ENCODE measurements around the gene SEPTIN7. TPM values are rescaled to one million over a fixed set of nuclear protein-coding genes. Genes with fewer than 3 reads are reported as not detected.
"Not testable (repeated sequence)": the region's sequence is repeated elsewhere in the genome, so short reads cannot be mapped to it uniquely, and the experiment has no call there.

The SEPTIN7 gene
- total RNA-seq (2014; rRNA removed; shearing (Covaris generic)), result 180 and 266 TPM in 2 replicates
- 273 and 294 TPM in 2 replicates for polyA plus RNA-seq (2015; cell fraction: cytosol; rRNA removed)
- 275 and 280 TPM in 2 replicates for polyA plus RNA-seq (2015; cell fraction: nucleus; rRNA removed)

DNA sequence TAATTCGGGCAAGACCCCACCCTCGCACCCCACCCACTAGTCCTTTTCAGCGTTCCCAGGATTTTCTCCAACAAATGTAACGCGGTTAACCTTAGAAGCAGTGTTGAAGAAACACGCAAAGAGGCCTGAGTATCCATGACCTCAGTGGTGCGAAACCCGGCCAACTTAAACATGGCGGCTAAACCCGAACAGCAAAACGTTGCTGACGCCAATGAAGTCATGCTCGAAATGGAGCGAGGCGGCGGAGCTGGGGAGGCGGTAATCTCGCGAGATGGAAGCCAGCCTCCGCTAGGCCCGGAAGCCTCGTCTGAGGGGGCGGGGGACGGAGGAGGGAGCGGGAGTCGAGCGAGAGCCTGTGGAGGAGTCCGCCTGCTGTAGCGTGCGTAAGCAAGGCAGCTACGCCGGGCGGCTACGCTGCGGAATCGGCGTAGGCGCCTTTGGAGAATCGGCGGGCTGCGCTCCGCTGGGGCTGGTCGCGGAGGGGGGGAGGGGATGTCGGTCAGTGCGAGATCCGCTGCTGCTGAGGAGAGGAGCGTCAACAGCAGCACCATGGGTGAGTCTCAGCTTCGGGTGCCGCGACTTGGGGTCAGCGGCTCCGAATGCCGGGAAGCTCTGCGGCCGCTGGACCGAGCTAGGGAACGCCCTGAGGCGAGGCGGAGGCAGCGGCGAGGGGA lies at the start of gene SEPTIN7:
TSS of gene SEPTIN7 (plus strand) at position 340 of the 674 bp plus-strand sequence. CDS start at position 493, 153 bp downstream.
- DNase-seq (ENCODE audit: low read depth), result peak; percentile 97

DNA sequence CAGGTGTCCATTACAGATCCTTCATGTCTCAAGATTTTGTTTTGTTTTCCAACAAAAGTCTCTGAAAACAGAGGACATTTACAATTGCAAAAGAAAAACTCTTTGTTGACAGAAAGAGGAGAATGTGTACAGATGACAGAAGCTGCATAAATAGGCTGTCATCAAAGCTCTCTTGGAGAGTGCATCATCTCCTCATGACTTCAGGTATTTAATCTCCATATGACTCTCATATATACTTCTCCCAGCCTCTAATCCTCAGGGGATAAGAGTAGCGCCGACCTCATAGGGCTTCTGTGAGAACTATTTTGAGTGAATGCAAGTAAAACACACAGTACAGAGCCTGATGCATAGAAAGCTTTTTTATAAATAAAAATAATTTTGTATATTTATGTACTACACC lies 48.1 kb upstream of the SEPTIN7 start:
- DNase-seq (ENCODE audit: low read depth), result no peak

DNA sequence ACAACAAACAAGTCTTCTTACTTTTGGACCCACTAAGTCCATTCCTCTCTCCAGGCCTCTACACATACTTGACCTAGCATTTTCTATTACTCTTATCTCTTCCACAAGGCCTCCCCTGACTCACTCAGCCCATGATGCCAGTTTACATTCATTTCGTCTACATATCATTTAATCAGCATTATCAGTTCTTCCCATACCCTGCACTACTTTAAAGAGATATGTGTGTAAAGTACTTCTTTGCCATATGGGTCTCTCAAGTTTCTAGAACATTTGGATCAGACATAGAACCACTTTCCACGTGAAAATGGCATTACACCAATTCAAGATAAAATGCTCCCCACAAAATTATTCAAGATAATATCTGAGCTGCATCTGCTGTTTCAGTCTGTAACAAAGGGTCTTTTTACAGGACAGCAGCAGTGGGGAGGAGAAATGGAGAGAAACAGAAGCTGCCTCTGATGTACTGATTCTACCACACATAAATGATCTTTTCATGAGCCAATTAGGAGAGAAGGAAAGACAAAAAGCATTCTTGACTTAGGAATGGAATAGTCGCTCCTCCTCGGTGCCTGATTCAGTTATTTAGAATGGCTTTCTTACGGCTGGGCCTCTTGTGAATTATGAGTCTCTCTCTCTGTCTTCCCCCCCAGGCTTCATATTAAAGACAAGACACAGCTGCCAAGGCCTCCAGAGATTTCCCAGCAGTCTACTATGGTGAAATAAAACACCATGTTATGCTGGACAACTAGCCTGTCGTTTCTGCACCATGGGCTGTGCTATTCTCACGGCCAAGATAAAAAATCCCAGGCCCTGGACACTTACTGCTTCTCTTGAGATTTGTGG lies 46.9 kb upstream of the SEPTIN7 start:
- DNase-seq (ENCODE audit: low read depth), result no peak

- no peak for DNase-seq (ENCODE audit: low read depth)
Measured at GRCh38 chr7:35754741-35755140, 46.1 kb upstream of the SEPTIN7 start.

GRCh38 chr7:35755711-35756110 lies 45.1 kb upstream of the SEPTIN7 start:
- no peak for DNase-seq (ENCODE audit: low read depth)

DNA sequence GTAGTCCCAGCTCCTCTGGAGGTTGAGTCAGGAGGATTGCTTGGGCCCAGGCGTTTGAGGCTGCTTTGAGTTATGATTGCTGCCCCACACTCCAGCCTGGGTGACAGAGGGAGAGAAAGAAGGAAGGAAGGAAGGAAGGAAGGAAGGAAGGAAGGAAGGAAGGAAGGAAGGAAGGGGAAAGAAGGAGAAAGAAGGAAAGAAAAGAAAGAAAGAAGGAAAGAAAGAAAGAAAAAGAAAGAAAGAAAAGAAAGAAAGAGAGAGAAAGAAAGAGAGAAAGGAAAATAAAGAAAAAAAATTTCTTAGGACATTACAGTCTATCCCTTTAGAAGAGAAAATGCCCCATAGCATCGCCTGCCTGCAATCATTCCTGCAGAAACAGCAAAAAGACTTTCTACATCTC lies 44.4 kb upstream of the SEPTIN7 start:
- DNase-seq (ENCODE audit: low read depth), result not testable (repeated sequence)

GRCh38 chr7:35757574-35757973 lies 43.3 kb upstream of the SEPTIN7 start:
- DNase-seq (ENCODE audit: low read depth), result no peak

DNA sequence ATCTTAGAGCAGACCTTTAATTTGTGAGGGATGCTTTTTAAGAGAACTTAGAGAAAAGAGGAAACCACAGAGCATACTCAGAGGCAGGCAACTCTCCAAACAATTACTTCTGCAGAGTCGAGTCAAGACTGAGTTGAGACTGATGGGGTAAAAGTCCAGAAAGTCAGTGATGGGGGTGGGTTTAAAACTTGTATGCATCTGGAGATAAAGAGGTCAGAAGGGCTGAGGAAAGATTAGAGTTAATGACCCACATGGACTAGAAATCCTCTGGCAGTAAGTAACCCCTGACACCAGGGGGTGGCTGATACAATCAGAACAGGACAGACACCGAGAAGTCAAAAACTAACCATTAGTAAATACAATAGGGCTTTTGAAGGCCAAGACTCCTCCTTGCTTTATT lies 42.4 kb upstream of the SEPTIN7 start:
- no peak for DNase-seq (ENCODE audit: low read depth)

GRCh38 chr7:35760143-35760745 lies 40.6 kb upstream of the SEPTIN7 start:
- no peak for DNase-seq (ENCODE audit: low read depth)

DNA sequence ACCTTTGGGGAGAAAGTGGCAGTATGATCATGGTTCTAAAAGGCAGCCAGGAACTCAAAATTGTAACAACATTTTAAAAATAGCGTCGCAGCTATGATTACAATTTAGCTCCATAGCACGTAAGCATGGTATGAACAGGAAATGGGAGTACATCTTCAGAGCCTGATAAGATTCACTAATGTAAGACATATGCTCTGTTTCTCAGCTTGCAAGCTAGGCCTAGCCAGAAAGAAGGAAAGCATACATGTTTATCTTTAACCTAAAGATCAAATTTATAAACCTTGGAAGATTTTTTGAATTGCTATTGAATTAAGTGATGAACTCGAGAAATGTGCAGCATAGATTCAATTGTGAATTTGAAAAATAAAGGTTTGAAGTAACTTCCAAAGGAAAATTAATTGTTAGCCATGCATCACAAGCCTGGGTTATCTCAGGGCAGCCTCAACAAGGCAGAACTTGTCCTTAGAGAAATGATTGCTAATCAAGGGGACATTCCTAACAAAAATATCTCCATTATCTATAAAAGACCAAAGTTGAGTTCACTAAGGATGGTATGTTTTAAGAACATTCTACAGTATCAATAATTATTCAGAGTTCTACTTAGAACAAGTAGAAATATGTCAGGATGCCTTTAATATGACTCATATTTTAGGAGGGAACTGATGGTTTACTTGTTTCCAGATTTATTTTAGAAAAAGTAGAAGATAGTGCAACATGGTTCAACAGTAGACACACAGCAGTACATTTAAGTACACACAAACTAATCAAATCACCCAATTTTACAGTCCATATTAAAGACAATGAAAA lies 38.8 kb upstream of the SEPTIN7 start:
- DNase-seq (ENCODE audit: low read depth), result no peak

- DNase-seq (ENCODE audit: low read depth), result no peak
Measured at GRCh38 chr7:35762781-35763180, 38.1 kb upstream of the SEPTIN7 start.

- DNase-seq (ENCODE audit: low read depth), result no peak
Measured at GRCh38 chr7:35768346-35768745, 32.5 kb upstream of the SEPTIN7 start.

GRCh38 chr7:35771776-35772175 lies 29.1 kb upstream of the SEPTIN7 start:
- DNase-seq (ENCODE audit: low read depth), result no peak

DNA sequence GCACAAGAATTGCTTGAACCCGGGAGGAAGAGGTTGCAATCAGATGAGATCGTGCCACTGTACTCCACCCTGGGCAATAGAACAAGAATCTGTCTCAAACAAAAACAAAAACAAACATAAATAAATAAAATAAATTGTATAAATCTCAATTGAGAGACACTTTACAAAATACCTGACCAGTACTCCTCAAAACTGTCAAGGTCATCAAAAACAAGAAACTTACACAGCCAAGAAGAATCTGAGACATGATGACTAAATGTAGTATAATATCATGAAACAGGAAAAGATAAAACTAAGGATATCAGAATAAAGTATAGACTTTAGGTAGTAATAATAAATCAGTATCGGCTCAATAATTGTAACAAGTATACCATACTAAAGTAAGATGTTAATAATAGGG lies 26.9 kb upstream of the SEPTIN7 start:
- DNase-seq (ENCODE audit: low read depth), result no peak

DNA sequence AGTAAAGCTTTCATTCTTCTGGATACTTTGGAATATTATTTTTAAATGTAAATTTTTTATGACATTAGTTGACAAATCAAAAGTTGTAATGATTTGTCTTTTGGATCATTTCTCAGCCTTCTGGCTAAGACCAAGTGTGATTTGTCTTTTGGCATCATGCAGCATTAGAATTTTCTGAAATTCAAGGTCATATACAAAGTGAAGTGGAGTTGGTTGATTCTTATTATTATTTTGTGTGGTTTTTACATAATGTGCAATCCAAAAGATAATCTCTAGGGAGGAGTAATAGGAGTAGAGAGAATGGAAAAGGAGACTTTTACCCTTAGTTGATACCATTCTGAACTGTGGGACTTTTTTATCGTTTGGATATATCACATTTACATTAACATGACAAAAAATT lies 24.2 kb upstream of the SEPTIN7 start:
- DNase-seq (ENCODE audit: low read depth), result no peak

DNA sequence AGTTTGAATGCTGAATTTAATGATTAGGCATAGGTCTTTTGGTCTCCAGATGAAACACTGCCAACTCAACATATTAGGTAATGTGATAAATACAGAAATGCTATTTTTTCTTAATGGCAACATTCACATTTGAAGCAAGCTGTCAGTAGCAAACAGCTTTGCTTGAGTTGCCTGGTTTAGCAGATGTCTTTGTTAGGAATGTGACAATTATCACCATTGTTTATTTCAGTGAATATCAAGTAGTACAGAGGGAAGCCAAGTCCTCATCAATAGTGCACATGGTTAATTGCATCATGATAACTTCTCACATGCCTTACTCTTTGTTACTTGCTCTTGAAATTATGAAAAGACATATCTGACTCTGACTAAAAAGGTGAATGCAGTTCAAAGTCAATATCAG lies 23.7 kb upstream of the SEPTIN7 start:
- no peak for DNase-seq (ENCODE audit: low read depth)

DNA sequence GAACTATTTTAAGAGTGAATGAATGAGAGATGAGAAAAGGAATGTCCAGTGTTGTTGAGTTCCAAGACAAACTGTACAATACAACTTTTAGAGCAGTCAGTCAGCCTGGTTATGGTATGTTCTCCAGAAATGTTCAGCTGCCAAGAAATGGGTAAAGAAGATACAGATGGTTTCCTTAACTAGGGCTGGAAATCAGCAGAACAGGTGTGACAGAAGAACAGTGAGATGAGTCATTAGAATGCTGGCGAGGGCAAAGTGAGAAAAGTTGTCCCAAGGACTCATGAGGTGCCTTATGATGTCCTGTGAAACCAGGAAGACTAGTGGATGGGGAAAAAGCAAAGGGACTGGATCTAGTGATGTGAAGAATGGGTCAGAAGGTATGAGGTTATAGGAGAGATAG lies 20.8 kb upstream of the SEPTIN7 start:
- no peak for DNase-seq (ENCODE audit: low read depth)

DNA sequence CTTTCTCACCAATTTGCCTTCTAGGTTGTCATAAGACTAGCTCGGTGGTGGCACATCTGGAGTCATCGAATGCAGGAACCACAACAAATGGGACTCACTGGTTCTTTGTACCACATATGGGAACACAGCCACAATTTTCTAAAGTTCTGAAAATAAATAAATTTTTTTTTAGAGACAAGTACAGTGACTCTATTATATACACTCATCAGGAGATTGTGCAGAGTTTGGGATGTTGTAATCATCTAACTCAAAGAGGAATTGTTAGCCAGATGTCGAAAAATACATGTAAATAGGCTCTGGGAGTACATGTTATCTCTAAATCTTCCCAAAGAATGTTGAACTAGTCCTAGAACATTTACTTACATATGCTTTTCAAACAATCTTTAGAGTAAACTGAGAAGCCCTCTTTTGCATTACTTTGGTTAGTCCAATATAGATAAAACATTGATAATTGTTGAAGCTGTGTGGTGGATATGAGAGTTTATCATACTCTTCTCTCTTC lies 19.6 kb upstream of the SEPTIN7 start:
- no peak for DNase-seq (ENCODE audit: low read depth)

GRCh38 chr7:35781767-35782515 lies 18.9 kb upstream of the SEPTIN7 start:
- no peak for DNase-seq (ENCODE audit: low read depth)

DNA sequence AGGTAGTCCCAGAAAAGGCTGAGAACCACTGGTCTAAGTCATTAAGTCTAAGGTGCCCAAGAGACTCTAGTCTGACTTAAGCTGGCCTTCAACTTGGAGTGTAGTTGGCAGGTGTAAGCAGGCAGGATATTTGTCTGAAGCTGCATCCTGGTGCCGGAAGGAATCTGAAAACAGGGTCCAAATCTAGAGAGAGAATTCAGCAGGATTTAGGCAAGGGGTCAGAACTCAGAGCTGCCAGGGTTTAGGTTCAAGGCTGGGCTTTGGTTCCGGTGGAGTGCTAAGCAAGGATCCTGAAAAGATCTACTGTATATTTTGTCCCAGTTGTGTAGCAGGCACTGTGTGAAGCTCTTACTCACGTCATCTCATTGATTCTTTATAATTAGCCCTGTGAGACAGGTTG lies 16.5 kb upstream of the SEPTIN7 start:
- no peak for DNase-seq (ENCODE audit: low read depth)

All from HT1080 (cell line).